Forelimb muscle (tissue), 1 donor: ENCODE measurements around the gene ZNF846. TPM values are rescaled to one million over a fixed set of nuclear protein-coding genes. Genes with fewer than 3 reads are reported as not detected.
"Not testable (repeated sequence)": the region's sequence is repeated elsewhere in the genome, so short reads cannot be mapped to it uniquely, and the experiment has no call there.

Source experiments
- DNase-seq: peaks from one replicate; pipeline ENCODE4 v3.0.0-alpha.2; 2013; ENCODE audit warnings: low read depth
- polyA plus RNA-seq: library from polyadenylated mRNA; unstranded; fragments of 120-200 nt; gene quantifications from one replicate; pipeline ENCODE4 v1.2.1, GENCODE V29; 2013; ENCODE audit not compliant: insufficient read length

The ZNF846 gene
- polyA plus RNA-seq, 1 donor: 11.8 TPM

GRCh38 chr19:9784163-9784496 is 15.6 kb upstream of the ZNF846 start:
- not testable (repeated sequence) for DNase-seq

- DNase-seq: no peak
These were observed 13.8 kb upstream of the ZNF846 start for GRCh38 chr19:9782338-9782737.

- DNase-seq: no peak
These were observed 10.7 kb downstream of the ZNF846 start for GRCh38 chr19:9757544-9758501.

- no peak for DNase-seq
These were observed 15.7 kb downstream of the ZNF846 start for GRCh38 chr19:9752701-9753443.

GRCh38 chr19:9751446-9751845 is 17.1 kb downstream of the ZNF846 start:
- DNase-seq: no peak

- no peak for DNase-seq
These were observed 26.9 kb downstream of the ZNF846 start for GRCh38 chr19:9741476-9742171.

- DNase-seq: no peak
These were observed 32.6 kb downstream of the ZNF846 start for GRCh38 chr19:9735986-9736385.

GRCh38 chr19:9730056-9730455 is 38.5 kb downstream of the ZNF846 start:
- not testable (repeated sequence) for DNase-seq

GRCh38 chr19:9729162-9729561 is 39.4 kb downstream of the ZNF846 start:
- DNase-seq: no peak

GRCh38 chr19:9727644-9728043 is 40.9 kb downstream of the ZNF846 start:
- no peak for DNase-seq

GRCh38 chr19:9725508-9726201 is 42.9 kb downstream of the ZNF846 start:
- DNase-seq: not testable (repeated sequence)

GRCh38 chr19:9724157-9724556 is 44.4 kb downstream of the ZNF846 start:
- no peak for DNase-seq

GRCh38 chr19:9721861-9722260 is 46.7 kb downstream of the ZNF846 start:
- DNase-seq: no peak

- DNase-seq: no peak
These were observed 48.0 kb downstream of the ZNF846 start for GRCh38 chr19:9720541-9720940.

GRCh38 chr19:9711815-9712214 is 56.7 kb downstream of the ZNF846 start:
- no peak for DNase-seq

GRCh38 chr19:9709305-9709704 is 59.2 kb downstream of the ZNF846 start:
- no peak for DNase-seq

- no peak for DNase-seq
These were observed 62.7 kb downstream of the ZNF846 start for GRCh38 chr19:9705836-9706235.

GRCh38 chr19:9702186-9702585 is 66.4 kb downstream of the ZNF846 start:
- no peak for DNase-seq
